HG03280 (cell line): ENCODE measurements around the gene FKBP9.

Experiments
- ATAC-seq: cut with Tn5 transposase; IDR thresholded peaks from one replicate; pipeline ENCODE4 v1.9.1; 2021; ENCODE audit warnings: mild to moderate bottlenecking, moderate library complexity; ENCODE audit not compliant: unreplicated experiment

FKBP9 gene

GRCh38 chr7:33054261-33054964 is 97.2 kb downstream of the FKBP9 start:
- no peak for ATAC-seq

- no peak for ATAC-seq
These were observed 97.9 kb downstream of the FKBP9 start for GRCh38 chr7:33055158-33055557.
